Tibial nerve (tissue), 4 donors: Measurements from ENCODE around the gene MRGPRD.

ENCODE experiments used
- EP300 ChIP-seq, 2 donors: sonication (generic); formaldehyde crosslinking; IDR thresholded peaks; one replicate each; pipeline ENCODE4 v1.6.1; 2017; ENCODE audit warnings: antibody characterized with exemption in 2 of 2, mild to moderate bottlenecking in 1 of 2
- POLR2A ChIP-seq, 2 donors: fragments of 450-650 bp; IDR thresholded peaks; one replicate each; pipeline ENCODE4 v1.6.1; 2017; ENCODE audit warnings: antibody characterized with exemption in 2 of 2, mild to moderate bottlenecking in 2 of 2, moderate library complexity in 2 of 2
- TF ChIP-seq, protein P1 (sequence below), 5 experiments: fragments of 200-600 bp in 3 of 5; fragments of 450-650 bp in 2 of 5; sonication (generic) in 3 of 5; IDR thresholded peaks; one replicate each; pipeline ENCODE4 v1.5.1; 2016 to 2019; ENCODE audit warnings: antibody characterized with exemption in 5 of 5, mild to moderate bottlenecking in 3 of 5, moderate library complexity in 2 of 5

DNA sequence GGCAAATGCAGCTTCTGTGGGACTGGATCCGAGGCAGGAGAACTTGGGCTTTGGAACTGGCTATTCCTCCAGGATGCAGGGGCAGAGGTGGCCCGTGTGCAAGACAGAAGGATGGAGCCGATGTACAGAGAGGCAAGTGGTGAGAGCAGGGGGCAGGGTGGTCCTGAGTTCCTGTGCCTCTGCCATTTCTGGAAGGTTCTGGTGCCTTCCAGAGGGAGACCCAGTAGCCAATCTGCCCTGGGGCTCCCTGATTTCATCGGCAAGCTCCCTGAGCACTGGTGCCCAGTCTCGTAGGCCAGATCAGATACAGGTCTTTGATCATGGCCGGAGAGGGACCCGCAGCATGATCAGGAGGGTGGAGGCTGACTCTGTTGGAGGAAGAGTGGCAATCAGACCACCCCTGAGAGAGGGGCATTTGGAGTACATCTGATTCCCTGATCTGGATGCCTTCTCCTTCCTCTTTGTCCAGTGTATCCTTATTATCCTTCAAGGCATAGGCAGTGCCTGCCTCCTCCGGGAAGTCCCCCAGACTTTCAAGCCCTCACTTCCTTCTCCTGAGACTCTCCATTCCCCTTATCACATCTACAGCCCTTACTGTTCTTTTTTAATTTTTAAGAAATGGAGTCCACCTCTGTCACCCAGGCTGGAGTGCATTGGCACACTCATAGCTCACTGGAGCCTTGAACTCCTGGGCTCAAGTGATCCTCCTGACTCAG is 9.7 kb downstream of the MRGPRD start:
- TF ChIP-seq, protein P1, sequence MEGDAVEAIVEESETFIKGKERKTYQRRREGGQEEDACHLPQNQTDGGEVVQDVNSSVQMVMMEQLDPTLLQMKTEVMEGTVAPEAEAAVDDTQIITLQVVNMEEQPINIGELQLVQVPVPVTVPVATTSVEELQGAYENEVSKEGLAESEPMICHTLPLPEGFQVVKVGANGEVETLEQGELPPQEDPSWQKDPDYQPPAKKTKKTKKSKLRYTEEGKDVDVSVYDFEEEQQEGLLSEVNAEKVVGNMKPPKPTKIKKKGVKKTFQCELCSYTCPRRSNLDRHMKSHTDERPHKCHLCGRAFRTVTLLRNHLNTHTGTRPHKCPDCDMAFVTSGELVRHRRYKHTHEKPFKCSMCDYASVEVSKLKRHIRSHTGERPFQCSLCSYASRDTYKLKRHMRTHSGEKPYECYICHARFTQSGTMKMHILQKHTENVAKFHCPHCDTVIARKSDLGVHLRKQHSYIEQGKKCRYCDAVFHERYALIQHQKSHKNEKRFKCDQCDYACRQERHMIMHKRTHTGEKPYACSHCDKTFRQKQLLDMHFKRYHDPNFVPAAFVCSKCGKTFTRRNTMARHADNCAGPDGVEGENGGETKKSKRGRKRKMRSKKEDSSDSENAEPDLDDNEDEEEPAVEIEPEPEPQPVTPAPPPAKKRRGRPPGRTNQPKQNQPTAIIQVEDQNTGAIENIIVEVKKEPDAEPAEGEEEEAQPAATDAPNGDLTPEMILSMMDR (IDR thresholded peaks at IDR 0.05): no peak
- no peak for TF ChIP-seq EP300 (IDR thresholded peaks at IDR 0.05)
- TF ChIP-seq POLR2A (IDR thresholded peaks at IDR 0.05): no peak
